Kidney (tissue), 14 donors: ENCODE data around the gene ATP8A2. TPM values are rescaled to one million over a fixed set of nuclear protein-coding genes. Genes with fewer than 3 reads are reported as not detected.

Experiments
- DNase-seq, 5 donors: peaks; one replicate each; pipeline ENCODE4 v3.0.0-alpha.2; 2013 to 2020
- FAIRE-seq: peaks from 2 replicates; lab custom pipeline; 2012; peaks lifted over from hg19 to GRCh38; lab: Jason Lieb, UNC
- H3K27ac ChIP-seq, 2 donors: one replicate each; pipeline ENCODE4 v1.7.0; 2013; ENCODE audit warnings: low read depth in 2 of 2, low read length in 2 of 2, inconsistent platforms in 1 of 2
- H3K27me3 ChIP-seq: one replicate; pipeline ENCODE4 v1.7.1; 2013; ENCODE audit warnings: low read length, inconsistent platforms; ENCODE audit not compliant: control insufficient read depth, insufficient read depth
- H3K36me3 ChIP-seq, 3 donors: one replicate each; pipeline versions ENCODE4 v1.7.0 to v1.7.1; 2013; ENCODE audit warnings: low read length in 3 of 3, control low read depth in 1 of 3, inconsistent platforms in 1 of 3; ENCODE audit not compliant: insufficient read depth in 3 of 3, control insufficient read depth in 2 of 3
- H3K4me1 ChIP-seq, 3 donors: one replicate each; pipeline versions ENCODE4 v1.7.0 to v1.7.1; 2013; ENCODE audit warnings: low read length in 3 of 3, inconsistent platforms in 1 of 3, low read depth in 1 of 3; ENCODE audit not compliant: control insufficient read depth in 2 of 3, insufficient read depth in 2 of 3
- H3K4me3 ChIP-seq, 3 donors: one replicate each; pipeline versions ENCODE4 v1.7.0 to v1.8.1; 2013; ENCODE audit warnings: low read length in 3 of 3, control low read depth in 1 of 3, inconsistent platforms in 1 of 3
- H3K9ac ChIP-seq, 3 donors: one replicate each; pipeline versions ENCODE4 v1.7.0 to v1.7.1; 2013; ENCODE audit warnings: low read length in 3 of 3, control low read depth in 1 of 3, inconsistent platforms in 1 of 3
- H3K9me3 ChIP-seq, 3 donors: one replicate each; pipeline versions ENCODE4 v1.7.0 to v1.7.1; 2013; ENCODE audit warnings: low read length in 3 of 3, control low read depth in 1 of 3, inconsistent platforms in 1 of 3; ENCODE audit not compliant: control insufficient read depth in 2 of 3, insufficient read depth in 1 of 3
- intact Hi-C: fragments of 100-400 bp; cut with DNase I; formaldehyde crosslinking; loops from one replicate; pipeline ENCODE4 v1.11.1; 2022
- polyA plus RNA-seq: library from polyadenylated mRNA; stranded (reverse); fragments of 350-450 nt; fragmentation: Illumina TruSeq; extraction: RNeasy Lipid Tissue Mini Kit (QIAGEN cat#74804); gene quantifications from one replicate; pipeline ENCODE4 v1.2.3, GENCODE V29; 2014; ENCODE audit warnings: low read depth, low replicate concordance; ENCODE audit not compliant: insufficient read depth
- total RNA-seq: library from RNA; stranded (reverse); fragmentation: NEBNext Ultra II Directional; extraction: Animal tissue kit (Norgen Biotek cat#: 25700); gene quantifications from one replicate; pipeline ENCODE4 v1.2.1, GENCODE V29; 2021
- TF ChIP-seq, protein P1 (sequence below): IDR thresholded peaks from 3 replicates; pipeline ENCODE4 v1.5.1; 2012; ENCODE audit warnings: mild to moderate bottlenecking, moderate library complexity, borderline replicate concordance; ENCODE audit not compliant: insufficient read depth; ENCODE audit errors: extremely low read depth
- donor health status: control.
- donor health status: control.
- donor health status: control.
- donor health status: control.
- donor health status: control.
- donor health status: DM: yes; HTN: yes; CAD: no.
- donor health status: Normal renal cell carcinoma (clear cell type).

Gene ATP8A2
- total and polyA plus RNA-seq, 2 donors from 2014 or later = 0.50 to 0.73 TPM

DNA sequence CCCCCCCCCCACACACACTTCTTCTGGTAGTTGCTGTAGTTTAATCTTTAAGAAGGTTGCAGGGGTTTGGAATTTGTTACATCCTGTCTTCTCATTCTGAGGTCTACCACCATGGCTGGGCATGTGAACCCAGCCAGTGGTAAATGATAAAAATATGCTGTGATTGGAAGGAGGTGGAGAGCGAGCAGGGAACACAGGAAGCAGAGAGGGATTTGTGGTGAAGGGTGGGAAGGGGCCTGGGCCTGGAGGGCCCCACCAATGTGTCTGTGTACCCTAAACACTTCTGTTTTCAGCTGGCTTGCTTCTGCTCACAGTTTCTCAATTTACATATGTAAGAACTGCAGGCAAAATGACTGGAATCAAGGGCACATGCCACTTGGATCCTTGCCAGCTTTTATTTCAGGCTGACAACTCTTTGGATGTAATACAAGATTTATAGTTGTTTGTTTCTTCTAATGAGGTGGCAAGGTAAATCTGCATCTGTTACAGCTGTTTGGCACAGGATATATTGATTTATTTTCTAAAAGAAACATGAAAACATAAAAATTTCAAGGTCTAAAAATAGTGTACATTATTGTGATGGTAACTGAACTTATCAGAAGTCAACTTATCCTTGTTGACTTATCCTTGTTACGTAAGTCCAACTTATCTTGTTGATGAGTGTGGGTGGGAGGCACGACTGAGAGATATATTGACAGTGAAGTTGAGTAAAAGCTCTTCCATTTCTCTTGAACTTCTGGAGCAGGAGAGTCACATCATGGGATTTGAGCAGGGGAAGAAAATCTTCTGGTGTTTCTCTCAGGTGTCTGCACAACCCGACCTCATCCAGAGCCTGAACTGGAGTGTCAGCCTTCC, 366.8 kb downstream of the ATP8A2 start:
- Histone ChIP-seq H3K9me3 (no peaks in the 10 kb centered on the region), H3K27ac (no peak overlapping the region), H3K36me3 (no peaks in the 10 kb centered on the region), H3K4me3 (no peak overlapping the region), H3K4me1 (no peaks in the 10 kb centered on the region), H3K27me3 (no peaks in the 10 kb centered on the region), H3K9ac (no peak overlapping the region)
- DNase-seq = peak in 2 of 5 donors; percentile 40 to 45
- FAIRE-seq = no peak
- intact Hi-C loops = no loop called here
- TF ChIP-seq, protein P1, sequence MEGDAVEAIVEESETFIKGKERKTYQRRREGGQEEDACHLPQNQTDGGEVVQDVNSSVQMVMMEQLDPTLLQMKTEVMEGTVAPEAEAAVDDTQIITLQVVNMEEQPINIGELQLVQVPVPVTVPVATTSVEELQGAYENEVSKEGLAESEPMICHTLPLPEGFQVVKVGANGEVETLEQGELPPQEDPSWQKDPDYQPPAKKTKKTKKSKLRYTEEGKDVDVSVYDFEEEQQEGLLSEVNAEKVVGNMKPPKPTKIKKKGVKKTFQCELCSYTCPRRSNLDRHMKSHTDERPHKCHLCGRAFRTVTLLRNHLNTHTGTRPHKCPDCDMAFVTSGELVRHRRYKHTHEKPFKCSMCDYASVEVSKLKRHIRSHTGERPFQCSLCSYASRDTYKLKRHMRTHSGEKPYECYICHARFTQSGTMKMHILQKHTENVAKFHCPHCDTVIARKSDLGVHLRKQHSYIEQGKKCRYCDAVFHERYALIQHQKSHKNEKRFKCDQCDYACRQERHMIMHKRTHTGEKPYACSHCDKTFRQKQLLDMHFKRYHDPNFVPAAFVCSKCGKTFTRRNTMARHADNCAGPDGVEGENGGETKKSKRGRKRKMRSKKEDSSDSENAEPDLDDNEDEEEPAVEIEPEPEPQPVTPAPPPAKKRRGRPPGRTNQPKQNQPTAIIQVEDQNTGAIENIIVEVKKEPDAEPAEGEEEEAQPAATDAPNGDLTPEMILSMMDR = no peak

DNA sequence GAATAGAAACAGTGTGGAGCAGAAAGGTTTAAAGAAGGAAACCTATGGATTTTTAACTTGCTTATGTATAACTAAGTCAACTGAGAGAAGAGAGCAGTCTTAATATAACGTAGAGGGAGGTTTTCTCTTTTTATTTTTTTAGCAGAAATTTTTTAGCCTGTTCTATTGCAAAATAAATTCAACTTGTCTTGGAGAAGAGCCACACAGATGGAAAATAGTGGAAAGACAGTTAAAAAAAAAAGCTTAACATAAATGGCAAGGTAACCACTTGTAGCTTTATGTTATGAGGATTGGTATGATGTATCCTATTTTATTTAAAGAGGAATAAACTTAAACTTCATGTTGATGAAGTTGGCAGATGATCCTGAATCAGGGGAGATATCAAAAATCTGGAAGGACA, 367.6 kb downstream of the ATP8A2 start:
- Histone ChIP-seq H3K27me3 (no peaks in the 10 kb centered on the region), H3K36me3 (no peaks in the 10 kb centered on the region), H3K9ac (no peak overlapping the region), H3K4me1 (no peaks in the 10 kb centered on the region), H3K27ac (no peak overlapping the region), H3K9me3 (no peaks in the 10 kb centered on the region), H3K4me3 (no peak overlapping the region)
- intact Hi-C loops = no loop called here
- TF ChIP-seq, protein P1 = no peak
- no peak for FAIRE-seq
- no peak for DNase-seq

DNA sequence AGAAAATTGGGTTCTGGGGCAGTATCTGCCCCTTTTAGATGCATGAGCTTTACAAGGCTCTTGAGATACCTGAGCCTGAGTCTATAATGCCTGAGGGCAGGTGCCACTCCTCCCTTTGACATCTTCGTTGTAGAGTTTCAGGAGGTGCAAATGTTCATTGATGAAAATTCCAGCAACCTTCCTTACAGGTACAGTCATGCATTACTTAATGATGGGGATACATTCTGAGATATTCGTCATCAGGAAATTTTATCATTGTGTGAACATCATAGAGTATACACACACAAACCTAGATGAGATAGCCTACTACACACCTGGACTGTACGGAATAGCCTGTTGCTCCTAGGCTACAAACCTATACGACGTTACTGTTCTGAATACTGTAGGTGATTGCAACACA, 370.0 kb downstream of the ATP8A2 start:
- FAIRE-seq = no peak
- H3K9me3 ChIP-seq = no peaks in the 10 kb centered on the region

More for the DNA sequence above, 370.0 kb downstream of the ATP8A2 start:
- no peaks in the 10 kb centered on the region for H3K36me3 ChIP-seq
- no peak for DNase-seq
- H3K27ac ChIP-seq = no peak overlapping the region
- H3K27me3 ChIP-seq = no peaks in the 10 kb centered on the region
- no peak overlapping the region for H3K9ac ChIP-seq
- no peak overlapping the region for H3K4me3 ChIP-seq
- TF ChIP-seq, protein P1 = no peak
- no peaks in the 10 kb centered on the region for H3K4me1 ChIP-seq
- intact Hi-C loops = no loop called here
